H7 (cell line): ENCODE results near the gene CCL22. TPM values are rescaled to one million over a fixed set of nuclear protein-coding genes. Genes with fewer than 3 reads are reported as not detected.
"Not testable (repeated sequence)": the region's sequence is repeated elsewhere in the genome, so short reads cannot be mapped to it uniquely, and the experiment has no call there.

Experiments used
- DNase-seq: peaks from one replicate; pipeline ENCODE4 v3.0.0; 2012
- H3K27me3 ChIP-seq: 2 replicates; pipeline ENCODE4 v1.6.0; 2011; ENCODE audit warnings: mild to moderate bottlenecking, low read length; ENCODE audit not compliant: control insufficient read depth, insufficient read depth
- H3K36me3 ChIP-seq: replicated peaks from 2 replicates; pipeline ENCODE4 v1.5.1; 2011; ENCODE audit warnings: low read length; ENCODE audit not compliant: control insufficient read depth, insufficient read depth
- H3K4me3 ChIP-seq: 2 replicates; pipeline ENCODE4 v1.5.1; 2011; ENCODE audit warnings: low read depth, mild to moderate bottlenecking, control low read depth, low read length, moderate library complexity; ENCODE audit not compliant: insufficient read depth
- total RNA-seq: library from RNA; depleted of rRNA; stranded (reverse); fragments of >200 nt; shearing (Covaris generic); gene quantifications from 2 replicates; pipeline ENCODE4 v1.2.3, GENCODE V29; 2014

The CCL22 gene
- total RNA-seq, 1 experiment from 2014 or later: not detected

DNA sequence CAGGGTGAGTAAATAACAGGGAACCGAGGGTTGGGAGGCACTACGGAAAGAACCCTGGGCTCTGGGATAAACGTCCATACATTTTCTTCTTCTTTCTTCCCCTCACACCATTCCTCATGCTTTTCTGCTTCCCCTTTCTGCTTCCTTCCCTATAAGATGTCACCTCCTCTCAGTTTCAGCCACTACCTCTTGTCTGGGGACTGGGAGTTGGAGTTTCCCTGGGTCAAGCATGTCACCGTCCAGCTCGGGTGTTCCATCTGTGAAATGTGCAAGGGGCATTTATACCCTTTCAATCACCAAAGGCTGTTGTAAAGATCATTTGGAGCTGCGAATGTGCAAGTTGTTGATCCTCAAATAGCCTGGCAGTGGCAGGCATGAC lies 17.5 kb upstream of the CCL22 start:
- Histone ChIP-seq H3K4me3 (no peak overlapping the region), H3K27me3 (no peaks in the 10 kb centered on the region), H3K36me3 (no peaks in the 10 kb centered on the region)
- no peak for DNase-seq

DNA sequence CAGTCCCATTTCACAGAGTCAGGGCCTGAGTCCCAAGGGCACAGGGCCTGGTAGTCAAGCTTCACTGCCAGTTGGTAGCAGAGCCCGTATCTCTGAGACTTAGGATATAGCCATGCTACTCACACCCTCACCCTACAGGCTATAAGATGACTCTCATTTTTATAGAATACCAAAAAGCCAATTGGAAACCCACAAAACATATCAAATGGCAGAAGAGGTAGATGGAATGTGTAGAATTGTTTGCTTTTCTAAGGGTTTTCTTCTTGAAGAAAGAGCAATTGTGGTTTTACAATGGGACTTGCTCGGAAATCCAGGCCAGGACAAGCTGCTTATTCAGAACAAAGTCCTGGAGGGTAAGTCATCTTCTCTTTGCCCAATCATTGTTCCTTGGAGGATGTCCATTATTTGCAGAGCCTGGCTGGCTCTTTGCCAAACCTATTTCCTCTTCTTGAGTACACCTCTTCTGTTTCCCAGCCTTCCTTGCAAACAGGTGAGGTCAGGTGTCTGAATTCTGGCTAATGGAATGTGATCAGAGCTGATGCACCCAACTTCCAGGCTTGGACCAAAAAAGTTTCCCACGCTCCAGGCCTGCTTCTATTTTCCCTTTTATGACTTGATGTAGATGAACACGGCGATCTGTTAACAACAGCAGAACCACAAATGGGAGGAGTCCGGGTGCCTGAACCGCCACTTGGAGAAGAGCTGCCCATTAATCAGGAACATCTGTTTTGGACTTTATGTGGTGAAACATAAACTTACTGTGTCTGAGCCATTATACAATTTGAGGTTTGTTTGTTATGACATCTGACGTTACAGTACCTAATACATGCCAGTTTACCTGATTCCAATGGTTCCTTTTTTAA lies 16.9 kb upstream of the CCL22 start:
- no peak for DNase-seq
- Histone ChIP-seq H3K36me3 (no peaks in the 10 kb centered on the region), H3K27me3 (no peaks in the 10 kb centered on the region)

DNA sequence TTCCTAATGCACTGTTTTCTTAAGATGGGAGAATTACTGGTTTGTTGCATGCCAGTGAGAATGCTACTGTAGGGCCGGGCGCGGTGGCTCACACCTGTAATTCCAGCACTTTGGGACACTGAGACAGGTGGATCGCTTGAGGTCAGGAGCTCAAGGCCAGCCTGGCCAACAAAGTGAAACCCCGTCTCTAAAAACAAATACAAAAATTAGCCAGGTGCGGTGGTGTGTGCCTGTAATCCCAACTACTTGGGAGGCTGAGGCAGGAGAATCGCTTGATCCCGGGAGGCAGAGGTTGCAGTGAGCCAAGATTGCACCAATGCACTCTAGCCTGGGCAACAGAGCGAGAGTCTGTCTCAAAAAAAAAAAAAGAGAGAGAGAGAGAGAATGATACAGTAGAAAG lies 16.0 kb upstream of the CCL22 start:
- not testable (repeated sequence) for H3K36me3 ChIP-seq, DNase-seq, H3K4me3 ChIP-seq, H3K27me3 ChIP-seq

More for the DNA sequence above, 16.9 kb upstream of the CCL22 start:
- H3K4me3 ChIP-seq: no peak overlapping the region

DNA sequence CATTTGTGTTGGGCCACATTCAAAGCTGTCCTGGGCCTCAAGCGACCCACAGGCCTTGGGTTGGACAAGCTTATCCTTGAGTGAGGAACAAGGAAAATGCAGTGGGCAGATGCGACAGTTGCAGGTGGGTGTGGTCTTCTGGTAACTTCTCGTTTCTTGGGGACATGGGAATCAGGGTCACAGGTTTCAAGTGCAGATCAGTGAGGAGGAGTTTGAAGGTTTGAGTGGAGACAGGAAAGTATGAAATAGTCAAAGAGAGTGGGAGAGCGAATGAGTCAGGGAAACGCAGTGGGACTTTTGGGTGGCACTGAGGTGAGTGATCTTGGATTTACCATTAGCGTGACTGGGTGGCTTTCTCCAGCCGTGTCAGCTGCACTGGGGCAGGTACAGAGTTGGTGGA lies 15.4 kb upstream of the CCL22 start:
- H3K27me3 ChIP-seq: no peaks in the 10 kb centered on the region
- no peaks in the 10 kb centered on the region for H3K36me3 ChIP-seq
- no peak for DNase-seq
- no peak overlapping the region for H3K4me3 ChIP-seq

DNA sequence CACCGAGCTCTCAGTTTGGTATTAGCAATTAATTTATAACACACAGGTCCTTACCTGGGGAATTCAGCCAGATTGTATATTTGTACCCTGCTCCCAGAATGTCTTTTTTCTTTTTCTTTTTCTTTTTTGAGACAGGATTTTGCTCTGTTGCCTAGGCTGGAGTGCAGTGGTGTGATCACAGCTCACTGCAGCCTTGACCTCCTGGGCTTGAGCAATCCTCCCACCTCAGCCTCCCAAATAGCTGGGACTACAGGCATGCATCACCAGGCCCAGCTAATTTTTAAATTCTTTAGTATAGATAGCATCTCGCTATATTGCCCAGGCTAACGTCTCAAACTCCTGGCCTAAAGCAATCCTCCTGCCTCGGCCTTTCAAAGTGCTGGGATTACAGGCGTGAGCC lies 14.5 kb upstream of the CCL22 start:
- not testable (repeated sequence) for H3K27me3 ChIP-seq, DNase-seq, H3K4me3 ChIP-seq, H3K36me3 ChIP-seq

DNA sequence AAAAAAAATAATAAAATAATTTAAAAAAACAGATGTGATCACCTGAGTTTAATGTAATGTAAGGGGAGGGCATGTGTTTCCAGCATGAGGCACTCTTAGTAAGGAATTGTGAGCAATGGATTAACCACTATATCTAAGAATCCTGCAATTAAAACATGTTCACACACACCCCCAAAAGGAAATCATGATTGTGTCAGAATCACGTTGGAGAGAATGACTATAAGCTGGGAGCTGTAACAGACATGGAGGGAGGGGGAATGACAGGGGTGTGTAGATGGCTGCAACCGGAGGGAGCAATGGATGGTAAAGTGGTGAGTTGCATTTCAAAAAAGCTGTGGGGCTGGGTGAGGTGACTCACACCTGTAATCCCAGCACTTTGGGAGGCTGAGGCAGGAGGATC lies 13.6 kb upstream of the CCL22 start:
- Histone ChIP-seq H3K27me3 (no peaks in the 10 kb centered on the region; the same call in 1 of the 2 replicates), H3K36me3 (no peaks in the 10 kb centered on the region), H3K4me3 (no peak overlapping the region)
- no peak for DNase-seq

DNA sequence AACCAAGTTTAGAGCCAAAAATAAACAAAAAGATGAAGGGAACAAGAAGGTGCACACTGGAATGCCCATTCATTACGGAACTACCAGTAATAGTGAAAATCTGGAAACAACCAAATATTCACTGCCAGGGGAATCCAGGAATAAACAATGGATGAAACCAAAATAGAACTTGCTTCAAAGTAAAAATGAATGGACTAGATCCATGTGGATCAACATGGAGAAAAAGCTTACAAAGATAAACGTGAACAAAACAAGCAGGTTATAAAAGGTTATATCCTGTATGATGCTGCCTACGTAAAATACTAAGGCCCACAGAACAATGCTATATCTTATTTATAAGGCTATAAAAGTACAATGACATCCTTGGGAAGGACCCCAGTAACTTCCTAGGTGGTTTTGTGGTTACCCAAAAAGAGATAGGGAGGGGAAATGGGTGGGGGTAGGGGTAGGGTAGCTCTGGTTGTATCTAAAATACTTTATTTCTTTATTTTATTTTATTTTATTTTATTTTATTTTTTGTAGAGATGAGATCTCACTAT lies 12.8 kb upstream of the CCL22 start:
- Histone ChIP-seq H3K27me3 (no peaks in the 10 kb centered on the region; the same call in 1 of the 2 replicates), H3K36me3 (no peaks in the 10 kb centered on the region), H3K4me3 (no peak overlapping the region)
- no peak for DNase-seq

DNA sequence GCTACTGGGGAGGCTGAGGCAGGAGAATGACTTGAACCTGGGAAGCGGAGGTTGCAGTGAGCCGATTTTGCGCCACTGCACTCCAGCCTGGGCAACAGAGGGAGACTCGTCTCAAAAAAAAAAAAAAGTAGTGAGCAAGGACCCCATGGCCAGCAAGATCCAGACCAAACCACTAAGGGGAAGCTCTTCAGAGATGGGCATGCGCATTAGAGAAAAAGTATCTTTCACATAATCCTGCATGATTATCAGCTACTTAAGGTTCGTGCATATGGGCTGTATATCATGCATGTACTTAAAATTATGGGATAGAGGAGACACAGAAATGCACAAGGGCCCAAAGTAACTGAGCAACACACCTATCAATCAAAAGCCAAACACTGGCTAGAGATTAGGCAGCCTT lies 10.7 kb upstream of the CCL22 start:
- Histone ChIP-seq H3K27me3 (no peaks in the 10 kb centered on the region; the same call in 1 of the 2 replicates), H3K4me3 (no peak overlapping the region), H3K36me3 (no peaks in the 10 kb centered on the region)
- no peak for DNase-seq

DNA sequence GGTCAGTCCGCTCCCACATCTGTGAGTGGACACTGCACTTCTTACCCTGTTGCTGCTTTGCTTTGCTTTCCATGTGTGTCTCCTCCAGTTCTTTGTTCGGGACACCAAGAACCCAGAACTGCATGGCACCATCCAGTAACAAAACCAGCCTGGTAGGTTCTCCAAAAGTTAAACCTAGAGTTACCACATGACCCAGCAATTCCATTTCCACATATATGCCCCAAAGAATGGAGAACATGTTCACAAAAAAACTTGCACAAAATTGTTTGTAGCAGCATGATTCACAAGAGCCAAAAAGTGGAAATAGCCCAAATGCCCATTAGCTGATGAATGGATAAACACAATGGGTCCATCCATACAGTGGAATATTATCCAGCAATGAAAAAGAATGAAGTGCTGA lies 10.3 kb upstream of the CCL22 start:
- no peak for DNase-seq
- Histone ChIP-seq H3K36me3 (no peaks in the 10 kb centered on the region), H3K27me3 (no peaks in the 10 kb centered on the region; the same call in 1 of the 2 replicates), H3K4me3 (no peak overlapping the region)

DNA sequence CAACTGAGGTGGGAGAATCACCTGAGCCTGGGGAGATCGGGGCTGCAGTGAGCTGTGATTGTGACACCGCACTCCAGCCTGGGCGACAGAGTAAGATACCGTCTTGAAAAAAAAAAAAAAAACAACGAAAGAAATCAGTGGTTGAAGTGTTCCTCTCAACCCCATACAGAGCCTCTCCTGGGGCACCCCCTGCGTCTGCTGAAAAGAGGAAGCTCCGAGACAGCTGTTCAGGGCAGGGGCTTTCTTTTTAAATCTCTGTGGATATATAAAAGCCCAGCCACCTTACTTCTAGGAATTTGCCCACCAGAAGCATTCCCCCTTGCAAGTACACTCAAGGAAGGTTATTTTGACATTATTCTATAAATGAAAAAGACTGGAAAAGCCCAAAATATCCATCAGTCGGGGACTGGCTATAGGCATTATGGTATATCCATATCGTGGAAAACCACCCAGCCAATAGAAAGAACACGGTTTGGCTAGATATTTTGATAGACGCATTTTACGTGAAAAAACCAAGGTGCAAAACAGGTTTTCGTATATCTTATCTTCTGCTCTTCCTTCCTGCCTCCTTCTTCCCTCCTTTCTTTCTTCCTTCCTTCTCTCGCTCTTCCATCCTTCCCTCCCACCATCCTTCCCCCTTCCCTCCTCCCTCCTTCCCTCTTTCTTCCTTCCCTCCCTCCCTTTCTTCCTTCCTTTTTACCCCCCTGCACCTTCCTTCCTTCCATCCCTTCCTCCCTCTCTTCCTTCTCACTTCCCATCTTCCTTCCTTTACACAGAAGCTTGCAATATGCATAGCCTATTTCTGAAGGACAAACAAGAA lies 9.2 kb upstream of the CCL22 start:
- Histone ChIP-seq H3K36me3 (no peaks in the 10 kb centered on the region), H3K4me3 (no peak overlapping the region), H3K27me3 (no peaks in the 10 kb centered on the region; the same call in 1 of the 2 replicates)
- DNase-seq: peak; percentile 28

DNA sequence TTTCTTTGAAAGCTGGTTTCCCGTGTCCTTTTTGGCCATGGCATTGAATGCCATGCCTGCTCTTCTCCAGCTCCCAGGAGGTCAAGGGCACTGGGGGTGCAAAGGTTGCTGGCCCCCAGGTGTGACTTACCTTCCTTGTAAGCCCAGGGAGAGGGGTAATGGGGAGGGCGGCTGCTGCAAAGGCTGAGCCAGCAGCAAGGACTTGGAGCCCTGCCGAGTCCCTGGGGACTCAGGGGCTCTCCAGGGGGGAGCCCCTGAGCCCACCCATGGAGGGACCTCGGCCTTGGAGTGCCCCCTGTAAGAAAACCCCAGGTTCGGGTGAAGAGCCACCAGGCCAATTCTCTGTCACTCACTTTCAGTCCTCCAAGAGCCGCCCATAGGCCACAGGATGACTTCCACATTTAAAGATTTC lies 5.9 kb upstream of the CCL22 start:
- Histone ChIP-seq H3K36me3 (no peaks in the 10 kb centered on the region), H3K27me3 (no peaks in the 10 kb centered on the region; the same call in 1 of the 2 replicates), H3K4me3 (no peak overlapping the region)
- DNase-seq: no peak

DNA sequence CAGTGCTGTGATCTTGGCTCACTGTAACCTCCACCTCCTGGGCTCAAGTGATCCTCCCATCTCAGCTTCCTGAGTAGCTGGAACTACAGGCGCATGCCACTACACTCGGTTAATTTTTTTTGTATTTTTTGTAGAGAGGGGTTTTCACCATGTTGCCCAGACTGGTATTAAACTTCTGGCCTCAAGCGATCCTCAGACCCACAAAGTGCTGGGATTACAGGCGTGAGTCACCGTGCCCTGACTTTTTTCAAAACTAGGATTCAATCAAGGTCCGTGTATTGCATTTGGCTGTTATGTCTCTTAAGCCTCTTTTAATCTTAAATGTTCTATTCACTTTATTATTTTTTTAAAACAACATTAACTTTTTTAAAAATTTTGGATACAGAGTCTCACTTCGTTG lies 4.3 kb upstream of the CCL22 start:
- Histone ChIP-seq H3K27me3 (no peaks in the 10 kb centered on the region; the same call in 1 of the 2 replicates), H3K36me3 (no peaks in the 10 kb centered on the region), H3K4me3 (no peak overlapping the region)
- no peak for DNase-seq

DNA sequence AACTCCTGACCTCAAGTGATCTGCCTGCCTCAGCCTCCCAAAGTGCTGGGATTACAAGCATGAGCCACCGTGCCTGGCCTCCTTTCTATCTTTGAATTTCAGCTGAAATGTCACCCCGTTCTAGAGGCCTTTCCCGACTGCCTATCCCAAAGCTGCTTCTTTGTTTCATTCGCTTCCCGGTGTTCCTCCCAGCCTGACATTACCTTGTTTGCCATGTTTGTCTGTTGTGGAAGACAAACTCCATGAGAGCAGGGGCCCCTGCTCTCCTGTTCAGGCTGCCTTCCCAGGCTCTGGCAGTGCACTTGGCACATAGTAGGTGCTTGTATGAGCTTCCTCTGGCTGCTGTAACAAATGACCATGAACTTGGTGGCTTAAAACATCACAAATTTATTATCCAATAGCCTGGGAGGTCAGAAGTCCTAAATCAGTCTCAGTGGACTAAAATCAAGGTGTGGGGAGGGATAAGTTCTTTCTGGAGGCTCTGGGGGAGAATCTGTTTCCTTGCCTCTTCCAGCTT lies 2.6 kb upstream of the CCL22 start:
- Histone ChIP-seq H3K4me3 (no peak overlapping the region), H3K36me3 (no peaks in the 10 kb centered on the region), H3K27me3 (no peaks in the 10 kb centered on the region)

DNA sequence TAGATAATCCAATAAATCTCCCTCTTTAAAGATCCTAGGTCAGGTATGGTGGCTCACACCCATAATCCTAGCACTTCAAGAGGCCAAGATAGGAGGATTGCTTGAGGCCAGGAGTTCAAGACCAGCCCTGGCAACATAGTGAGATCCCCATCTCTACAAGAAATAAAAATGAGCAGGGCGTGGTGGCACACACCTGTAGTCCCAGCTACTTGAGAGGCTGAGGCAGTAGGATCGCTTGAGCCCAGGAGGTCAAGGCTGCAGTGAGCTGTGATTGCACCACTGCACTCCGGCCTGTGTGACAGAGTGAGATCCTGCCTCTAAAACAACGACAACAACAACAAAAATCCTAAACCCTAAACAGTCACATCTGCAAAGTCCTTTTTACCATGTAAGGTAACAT lies 2.0 kb upstream of the CCL22 start:
- Histone ChIP-seq H3K36me3 (no peaks in the 10 kb centered on the region), H3K27me3 (no peaks in the 10 kb centered on the region), H3K4me3 (no peak overlapping the region)
- DNase-seq: no peak

More for the DNA sequence above, 2.6 kb upstream of the CCL22 start:
- no peak for DNase-seq
